Measurements from ENCODE around the gene NAIF1.
"Not testable (repeated sequence)": the region's sequence is repeated elsewhere in the genome, so short reads cannot be mapped to it uniquely, and the experiment has no call there.

Gene NAIF1

GRCh38 chr9:128056887-128057723, 10.0 kb downstream of the NAIF1 start:
- no peak for DNase-seq

DNA sequence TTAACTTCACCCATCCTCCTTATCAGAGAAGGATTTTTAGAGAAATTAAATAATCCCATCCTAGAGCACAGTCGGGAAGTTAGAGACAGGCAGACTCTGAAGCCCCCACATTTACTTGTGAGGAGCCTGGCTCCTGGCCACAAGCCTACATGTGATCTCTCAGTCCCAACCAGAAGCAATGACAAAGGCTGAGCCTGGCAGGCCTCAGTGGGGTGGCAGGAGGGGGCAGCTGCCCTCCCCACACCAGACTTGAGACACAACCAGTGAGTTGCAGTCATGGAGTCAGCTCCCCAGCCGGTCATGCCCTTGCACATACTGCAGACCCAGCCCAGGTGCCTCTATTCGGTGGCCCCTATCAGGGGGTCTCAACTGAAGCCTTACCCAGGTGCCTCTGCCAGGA, 11.0 kb downstream of the NAIF1 start:
- no peak for DNase-seq

DNA sequence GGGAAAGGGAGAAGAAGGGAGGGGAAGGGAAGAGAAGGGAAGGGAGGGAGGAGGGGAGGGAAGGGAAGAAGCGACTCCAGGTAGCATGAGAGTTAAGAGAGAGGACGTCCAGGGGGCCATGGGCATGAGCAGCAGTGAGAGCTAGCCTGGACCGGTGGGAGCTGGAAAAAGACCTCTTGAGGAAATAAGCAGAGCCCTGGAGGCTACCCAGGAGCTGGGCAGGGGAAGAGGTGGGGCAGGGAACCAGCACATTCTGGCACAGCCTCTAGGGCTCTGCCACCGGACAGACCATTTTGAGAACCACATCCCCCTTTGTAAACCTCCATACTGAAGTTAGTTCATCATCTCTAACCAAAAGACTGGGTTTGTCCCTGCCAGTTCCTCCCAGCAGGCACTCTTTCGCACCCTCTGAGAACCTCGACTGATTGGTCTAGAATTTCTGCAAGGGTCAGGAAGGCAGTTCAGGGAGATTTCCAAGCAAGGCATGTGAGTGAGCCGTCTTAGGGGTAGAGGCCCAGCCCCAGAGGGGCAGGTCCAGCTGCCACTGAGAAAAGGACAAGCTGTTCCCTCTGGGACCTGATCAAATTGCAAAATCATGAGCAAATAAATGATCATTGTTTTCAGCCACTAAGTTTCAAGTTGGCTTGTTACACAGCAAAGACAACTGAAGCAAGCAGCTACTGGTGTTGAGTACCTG, 11.6 kb downstream of the NAIF1 start:
- no peak for DNase-seq

- DNase-seq = no peak
Measured at GRCh38 chr9:128054087-128054486, 13.0 kb downstream of the NAIF1 start.

DNA sequence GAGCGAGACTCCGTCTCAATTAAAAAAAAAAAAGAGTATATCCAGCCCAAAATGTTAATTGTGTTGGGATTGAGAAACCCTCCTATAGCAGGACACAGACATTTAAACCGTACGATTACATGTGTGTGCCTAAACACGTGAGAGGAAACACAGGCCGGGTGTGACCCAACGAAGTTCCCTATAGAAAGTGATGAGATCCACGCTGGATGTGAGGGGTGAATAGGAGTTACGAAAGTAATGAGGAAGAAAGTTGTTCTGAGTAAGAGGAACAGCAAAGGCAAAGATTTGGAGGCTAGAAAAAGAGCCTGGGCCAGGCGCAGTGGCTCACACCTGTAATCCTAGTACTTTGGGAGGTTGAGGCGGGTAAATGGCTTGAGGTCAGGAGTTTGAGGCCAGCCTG, 13.6 kb downstream of the NAIF1 start:
- DNase-seq = no peak

GRCh38 chr9:128051932-128052709, 15.0 kb downstream of the NAIF1 start:
- no peak for DNase-seq

GRCh38 chr9:128049843-128050242, 17.3 kb downstream of the NAIF1 start:
- no peak for DNase-seq

DNA sequence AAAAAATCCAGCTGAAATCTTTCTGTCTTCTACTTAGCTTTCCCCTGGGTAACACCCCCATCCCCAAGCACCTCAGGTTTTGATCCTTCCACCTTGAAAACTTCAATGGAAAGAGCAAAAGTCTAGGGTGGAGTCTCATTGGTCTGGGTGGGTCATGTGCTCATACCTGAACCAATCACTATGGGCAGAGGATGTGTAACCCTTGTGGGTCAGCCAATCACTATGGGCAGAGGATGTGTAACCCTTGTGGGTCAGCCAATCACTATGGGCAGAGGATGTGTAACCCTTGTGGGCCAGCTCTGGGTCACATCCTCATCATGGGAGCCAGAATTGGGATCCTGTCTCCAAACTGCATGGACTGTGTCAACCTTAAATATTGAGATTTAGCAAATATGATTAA, 18.5 kb downstream of the NAIF1 start:
- DNase-seq = no peak

DNA sequence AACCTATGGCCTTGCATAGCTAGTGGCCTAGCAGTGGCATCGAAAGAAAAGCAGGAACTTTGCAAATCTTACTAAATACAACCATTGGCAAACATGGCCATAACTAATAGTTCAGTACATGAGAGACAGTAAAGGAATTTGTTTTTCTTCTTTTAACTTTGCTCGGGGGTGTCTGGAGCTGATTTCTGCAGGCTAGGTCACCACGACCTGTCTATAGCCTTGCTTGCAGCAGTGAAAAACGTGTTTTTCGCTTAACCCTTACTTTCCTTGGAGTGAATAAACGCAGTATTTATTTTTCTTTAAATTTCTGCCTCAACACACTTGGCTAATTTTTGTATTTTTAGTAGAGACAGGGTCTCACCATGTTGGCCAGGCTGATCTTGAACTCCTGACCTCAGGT, 19.9 kb downstream of the NAIF1 start:
- DNase-seq = no peak

- DNase-seq = no peak
Measured at GRCh38 chr9:128045831-128046230, 21.3 kb downstream of the NAIF1 start.

DNA sequence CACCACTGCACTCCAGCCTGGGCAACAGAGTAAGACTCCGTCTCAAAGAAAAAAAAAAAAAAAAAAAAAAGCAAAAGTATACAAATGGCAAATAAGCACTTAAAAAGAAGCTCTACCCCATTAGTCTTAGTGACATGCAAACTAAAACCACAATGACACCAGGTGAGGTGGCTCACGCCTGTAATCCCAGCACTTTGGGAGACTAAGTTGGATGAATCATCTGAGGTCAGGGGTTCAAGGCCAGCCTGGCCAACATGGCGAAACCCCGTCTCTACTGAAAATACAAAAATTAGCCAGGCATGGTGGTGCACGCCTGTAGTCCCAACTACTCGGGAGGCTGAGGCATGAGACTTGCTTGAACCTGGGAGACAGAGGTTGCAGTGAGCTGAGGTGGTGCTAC, 21.7 kb downstream of the NAIF1 start:
- DNase-seq = not testable (repeated sequence)

DNA sequence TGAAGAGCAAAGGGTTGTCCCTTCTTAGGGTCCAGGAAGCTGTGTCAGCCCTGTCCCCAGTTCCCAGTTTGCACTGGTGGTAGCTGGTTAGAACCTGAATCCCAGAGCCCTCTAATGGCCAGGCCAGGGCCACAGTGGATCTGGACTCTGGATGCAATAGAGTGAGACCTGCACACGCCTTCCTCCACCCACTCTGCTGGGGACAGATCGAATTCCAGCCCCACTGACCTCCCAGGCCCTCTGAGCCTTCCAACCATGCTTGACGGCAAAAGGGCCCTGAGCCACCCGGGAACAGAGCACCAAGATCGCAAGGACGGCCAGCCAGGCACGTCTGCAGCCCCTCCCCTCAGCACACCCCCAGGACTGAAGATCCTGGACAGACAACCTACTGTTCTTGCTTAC, 23.7 kb downstream of the NAIF1 start:
- DNase-seq = no peak

DNA sequence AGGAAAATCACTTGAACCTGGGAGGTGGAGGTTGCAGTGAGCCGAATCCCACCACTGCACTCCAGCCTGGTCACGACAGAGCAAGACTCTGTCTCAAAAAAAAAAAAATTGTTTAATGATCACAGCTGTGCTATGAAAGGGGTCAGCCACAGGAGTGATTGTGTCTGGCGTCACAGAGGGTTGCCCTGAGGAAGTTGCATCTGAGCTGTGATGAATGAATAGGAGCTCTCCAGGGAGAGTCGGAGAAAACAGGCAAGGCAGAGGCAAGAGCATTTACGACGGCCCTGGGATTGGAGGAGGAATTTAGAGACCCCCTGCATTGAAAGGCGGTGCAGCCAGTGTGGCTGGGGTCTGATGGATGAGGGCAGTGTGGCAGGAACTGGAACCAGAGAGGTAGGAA, 25.1 kb downstream of the NAIF1 start:
- DNase-seq = no peak

DNA sequence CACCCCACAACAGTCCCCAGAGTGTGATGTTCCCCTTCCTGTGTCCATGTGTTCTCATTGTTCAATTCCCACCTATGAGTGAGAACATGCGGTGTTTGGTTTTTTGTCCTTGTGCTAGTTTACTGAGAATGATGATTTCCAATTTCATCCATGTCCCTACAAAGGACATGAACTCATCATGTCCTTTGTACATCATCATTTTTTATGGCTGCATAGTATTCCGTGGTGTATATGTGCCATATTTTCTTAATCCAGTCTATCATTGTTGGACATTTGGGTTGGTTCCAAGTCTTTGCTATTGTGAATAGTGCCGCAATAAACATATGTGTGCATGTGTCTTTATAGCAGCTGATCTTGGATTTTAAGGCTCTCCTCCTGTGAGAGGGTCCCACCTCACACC, 26.3 kb downstream of the NAIF1 start:
- DNase-seq = not testable (repeated sequence)

DNA sequence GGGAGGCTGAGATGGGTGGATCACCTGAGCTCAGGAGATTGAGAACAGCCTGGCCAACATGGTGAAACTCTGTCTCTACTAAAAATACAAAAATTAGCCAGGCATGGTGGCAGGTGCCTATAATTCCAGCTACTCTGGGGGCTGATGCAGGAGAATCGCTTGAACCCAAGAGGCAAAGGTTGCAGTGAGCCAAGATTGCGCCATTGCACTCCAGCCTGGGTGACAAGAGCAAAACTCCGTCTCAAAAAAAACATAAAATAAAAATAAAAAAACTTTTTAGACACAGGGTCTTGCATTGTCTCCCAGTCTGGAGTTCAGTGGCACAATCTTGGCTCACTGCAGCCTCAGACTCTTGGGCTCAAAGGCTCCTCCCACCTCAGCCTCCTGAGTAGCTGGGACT, 30.6 kb downstream of the NAIF1 start:
- DNase-seq = not testable (repeated sequence)

DNA sequence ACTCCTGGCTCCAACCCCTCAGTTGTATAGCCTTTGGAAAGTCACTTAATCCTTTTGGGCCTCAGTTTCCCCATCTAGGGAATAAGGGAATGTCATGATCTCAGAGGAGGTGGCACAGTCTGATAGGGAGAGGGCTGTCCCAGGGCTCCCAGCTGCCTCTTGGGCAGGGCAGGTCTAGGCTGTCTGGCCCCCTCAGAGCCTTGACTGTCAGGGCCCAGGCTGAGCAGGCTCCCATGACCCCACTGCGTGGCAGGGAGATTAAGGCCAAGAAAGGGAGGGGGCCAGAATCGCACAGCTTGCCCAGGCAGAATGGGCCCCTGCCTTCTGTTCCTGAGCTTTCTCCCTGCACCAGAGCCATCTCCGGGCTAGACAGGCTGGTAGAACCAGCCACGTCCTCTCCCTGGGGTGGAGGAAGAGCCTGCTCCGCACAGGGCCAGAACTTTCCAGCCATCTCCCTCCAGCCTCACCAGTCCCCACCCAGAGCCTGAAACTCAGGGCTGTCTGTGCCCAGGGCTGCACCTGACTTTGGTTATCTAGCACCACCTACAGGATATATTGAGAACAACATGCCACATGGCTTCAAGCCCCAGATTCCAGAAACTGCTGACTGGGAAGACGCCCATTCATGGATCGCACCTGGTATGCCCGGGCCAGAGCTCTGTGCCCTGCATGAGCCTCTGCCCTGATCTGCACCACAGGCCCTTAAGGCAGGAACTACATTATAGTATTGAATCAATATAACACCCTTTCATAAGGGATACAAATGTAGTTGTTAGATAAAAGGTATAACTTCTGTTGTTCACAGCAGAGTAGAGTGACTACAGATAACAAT, 32.1 kb downstream of the NAIF1 start:
- peak; percentile 63 for DNase-seq

GRCh38 chr9:128033609-128034008, 33.5 kb downstream of the NAIF1 start:
- DNase-seq = no peak

GRCh38 chr9:128027705-128028104, 39.4 kb downstream of the NAIF1 start:
- no peak for DNase-seq

GRCh38 chr9:128026773-128027541, 40.2 kb downstream of the NAIF1 start:
- peak; percentile 57 for DNase-seq

DNA sequence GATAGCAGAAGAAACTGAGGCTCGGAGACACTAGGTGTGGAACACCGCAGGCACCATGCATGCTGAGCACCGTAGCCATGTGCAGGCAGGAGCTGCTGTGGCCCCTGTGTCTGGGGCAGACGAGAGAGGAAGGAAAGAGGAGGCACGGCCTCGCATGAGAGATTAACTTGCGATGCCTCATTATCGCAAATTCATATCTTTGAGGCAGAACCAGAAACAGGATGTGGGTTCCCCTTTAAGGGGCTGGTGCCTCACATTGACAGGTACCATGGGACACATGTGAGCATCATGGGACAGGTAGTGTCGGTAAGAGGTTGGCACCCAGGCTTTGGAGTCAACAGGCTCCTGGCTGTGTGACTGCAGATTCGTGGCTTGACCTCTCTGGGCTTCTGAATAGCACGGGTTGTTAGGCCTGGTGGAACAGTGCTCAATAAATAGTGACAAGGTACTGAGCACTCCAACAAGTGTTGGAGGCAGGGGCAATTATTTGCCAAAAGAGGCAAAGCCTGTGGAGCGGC, 40.8 kb downstream of the NAIF1 start:
- DNase-seq = peak; percentile 78

GRCh38 chr9:128025736-128026135, 41.4 kb downstream of the NAIF1 start:
- no peak for DNase-seq
